ENCODE measurements around the gene OR1J2. TPM values are rescaled to one million over a fixed set of nuclear protein-coding genes. Genes with fewer than 3 reads are reported as not detected.

OR1J2 gene, protein sequence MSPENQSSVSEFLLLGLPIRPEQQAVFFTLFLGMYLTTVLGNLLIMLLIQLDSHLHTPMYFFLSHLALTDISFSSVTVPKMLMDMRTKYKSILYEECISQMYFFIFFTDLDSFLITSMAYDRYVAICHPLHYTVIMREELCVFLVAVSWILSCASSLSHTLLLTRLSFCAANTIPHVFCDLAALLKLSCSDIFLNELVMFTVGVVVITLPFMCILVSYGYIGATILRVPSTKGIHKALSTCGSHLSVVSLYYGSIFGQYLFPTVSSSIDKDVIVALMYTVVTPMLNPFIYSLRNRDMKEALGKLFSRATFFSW
- total RNA-seq = not detected

DNA sequence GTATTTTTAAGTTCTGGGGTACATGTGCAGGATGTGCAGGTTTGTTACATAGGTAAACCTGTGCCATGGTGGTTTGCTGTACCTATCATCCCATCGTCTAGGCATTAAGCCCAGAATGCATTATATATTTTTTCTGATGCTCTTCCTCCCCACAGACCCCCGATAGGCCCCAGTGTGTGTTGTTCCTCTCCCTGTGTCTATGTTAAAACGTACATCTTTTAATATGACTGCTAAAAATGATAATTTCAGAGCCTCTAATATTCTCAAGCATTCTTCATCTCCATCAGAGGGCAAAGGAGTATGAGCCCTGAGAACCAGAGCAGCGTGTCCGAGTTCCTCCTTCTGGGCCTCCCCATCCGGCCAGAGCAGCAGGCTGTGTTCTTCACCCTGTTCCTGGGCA lies at the start of gene OR1J2:
OR1J2 (plus strand) TSS at position 301 of the 400 bp plus-strand sequence; CDS start at position 301, 0 bp downstream.
- DNase-seq = no peak
- peaks cover 22% of the 10 kb centered on the region for H3K27me3 Mint-ChIP-seq (ENCODE audit: low read depth)
- no peaks in the 10 kb centered on the region for H3K9me3 Mint-ChIP-seq
- intact Hi-C loops (cut with micrococcal nuclease) = no loop called here
- no peaks in the 10 kb centered on the region for H3K4me1 Mint-ChIP-seq (ENCODE audit: low read depth)
- no peaks in the 10 kb centered on the region for H3K36me3 Mint-ChIP-seq (ENCODE audit: low read depth)
- no peak within 1 kb of the TSS for H3K27ac Mint-ChIP-seq
- CTCF ChIA-PET = interaction anchor here (2.4 kb wide), 1 partner anchor 12 kb away, joined by 6 read pairs; no protein-coding TSS in a partner anchor
- H3K4me3 Mint-ChIP-seq = no peak within 1 kb of the TSS

DNA sequence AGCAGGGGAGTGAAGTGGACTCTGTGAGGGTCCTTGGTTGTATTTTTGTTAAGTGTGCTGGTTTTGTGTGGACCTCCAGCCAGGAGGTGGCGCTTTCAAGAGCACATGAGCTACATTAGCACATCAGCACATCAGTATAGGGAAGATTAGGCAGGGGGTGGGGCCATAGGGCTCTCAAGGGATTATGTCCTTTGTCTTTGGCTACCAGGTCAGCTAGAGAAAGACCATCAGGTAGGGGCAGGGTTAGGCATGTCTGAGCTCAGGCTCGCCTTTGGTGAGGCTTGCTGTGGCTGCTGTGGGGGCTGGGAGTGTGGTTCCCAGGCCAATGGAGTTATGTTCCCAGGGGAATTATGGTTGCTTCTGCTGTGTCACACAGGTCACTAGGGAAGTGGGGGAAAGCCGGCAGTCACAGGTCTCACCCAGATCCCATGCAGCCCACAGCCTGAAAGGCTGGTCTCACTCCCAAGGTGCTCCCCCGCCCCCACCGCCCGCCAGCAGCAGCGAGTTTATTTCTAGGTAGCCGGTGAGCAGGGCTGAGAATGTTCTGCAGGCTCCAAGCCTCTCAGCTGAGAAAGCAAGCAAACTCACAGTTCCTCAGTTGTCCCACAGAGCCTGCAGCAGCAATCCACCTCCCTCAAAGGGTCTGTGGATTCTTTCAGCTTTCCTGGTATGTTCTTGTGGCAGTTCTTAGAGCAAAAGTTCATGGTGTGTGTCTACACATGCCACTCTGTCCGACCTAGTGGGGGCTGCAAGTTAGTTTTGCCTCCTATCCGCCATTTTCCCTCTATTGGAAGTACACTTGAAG lies 46.6 kb upstream of the OR1J2 start:
- Mint-ChIP-seq H3K27me3 (ENCODE audit: low read depth) (peaks cover 20% of the 10 kb centered on the region), H3K9me3 (no peaks in the 10 kb centered on the region), H3K36me3 (ENCODE audit: low read depth) (no peaks in the 10 kb centered on the region), H3K27ac (peak overlapping the region; percentile 68), H3K4me3 (peak overlapping the region; percentile 72), H3K4me1 (ENCODE audit: low read depth) (peaks cover 11% of the 10 kb centered on the region)
- CTCF ChIA-PET = interaction anchor here (0.6 to 4.3 kb wide), 7 partner anchors 33 to 351 kb away, joined by 3 to 57 read pairs (median 4); no protein-coding TSS in a partner anchor
- peak; percentile 32 for DNase-seq
- intact Hi-C loops (cut with micrococcal nuclease) = no loop called here

DNA sequence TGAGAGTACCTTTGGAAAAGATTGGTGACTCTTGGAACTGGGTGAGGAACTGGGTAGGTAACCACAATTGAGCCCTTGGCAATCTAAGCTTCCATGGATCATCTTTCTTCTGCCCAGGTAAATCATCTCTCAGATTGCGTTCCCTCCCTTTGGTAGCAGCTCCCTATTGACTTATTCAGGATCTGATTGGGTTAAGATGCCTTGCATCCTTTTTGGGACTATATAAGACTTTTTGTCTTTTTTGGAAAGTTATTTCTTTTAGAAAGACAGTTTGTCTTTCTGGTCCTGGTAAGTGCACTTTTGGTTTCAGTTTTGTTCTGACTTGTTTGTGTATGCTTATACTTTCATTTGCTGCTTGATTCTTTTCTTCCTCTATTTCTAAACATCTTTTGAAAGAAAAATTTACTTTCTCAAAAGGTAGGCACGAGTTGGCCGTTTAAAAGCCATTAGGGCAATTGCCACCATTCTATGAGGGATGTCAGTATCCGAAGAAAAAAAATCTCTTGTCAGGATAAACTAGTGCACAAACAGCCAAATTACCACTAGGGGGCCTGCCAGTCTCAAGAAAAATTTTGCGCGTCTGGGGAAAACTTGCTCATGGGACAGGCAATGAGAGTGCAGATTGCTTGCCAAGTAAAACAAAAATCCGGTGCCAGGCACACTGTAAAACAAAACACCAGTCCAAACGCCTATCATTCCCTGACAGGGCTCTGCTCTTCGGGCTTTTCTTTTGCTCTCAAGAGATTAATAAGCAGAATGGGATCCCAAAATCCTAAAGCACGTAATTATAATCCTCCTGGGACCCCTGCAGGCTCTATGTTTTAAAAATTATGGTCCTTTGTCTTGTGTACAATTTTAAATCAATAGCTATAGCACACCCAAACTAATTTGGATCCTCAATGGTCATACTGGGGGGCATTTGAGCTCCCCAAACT lies 45.7 kb upstream of the OR1J2 start:
- peaks cover 17% of the 10 kb centered on the region for H3K27me3 Mint-ChIP-seq (ENCODE audit: low read depth)
- CTCF ChIA-PET = interaction anchor here (0.6 to 4.3 kb wide), 11 partner anchors 11 to 627 kb away, joined by 3 to 57 read pairs (median 4); no protein-coding TSS in a partner anchor

GRCh38 chr9:122466456-122466855 lies 44.1 kb upstream of the OR1J2 start:
- H3K27me3 Mint-ChIP-seq (ENCODE audit: low read depth) = peaks cover 10% of the 10 kb centered on the region
- CTCF ChIA-PET = no interaction called here
- intact Hi-C loops (cut with micrococcal nuclease) = loop anchor here (5.0 kb wide), 1 partner anchor 339 kb away; no protein-coding TSS in a partner anchor
- H3K4me3 Mint-ChIP-seq = no peak overlapping the region
- no peaks in the 10 kb centered on the region for H3K36me3 Mint-ChIP-seq (ENCODE audit: low read depth)
- H3K27ac Mint-ChIP-seq = no peak overlapping the region
- no peak for DNase-seq
- H3K4me1 Mint-ChIP-seq (ENCODE audit: low read depth) = peaks cover 11% of the 10 kb centered on the region
- no peaks in the 10 kb centered on the region for H3K9me3 Mint-ChIP-seq

More for the DNA sequence above, 45.7 kb upstream of the OR1J2 start:
- peak; percentile 83 for DNase-seq
- Mint-ChIP-seq H3K36me3 (ENCODE audit: low read depth) (no peaks in the 10 kb centered on the region), H3K9me3 (no peaks in the 10 kb centered on the region), H3K27ac (peak overlapping the region; percentile 68), H3K4me3 (peak overlapping the region; percentile 72), H3K4me1 (ENCODE audit: low read depth) (peaks cover 11% of the 10 kb centered on the region)
- intact Hi-C loops (cut with micrococcal nuclease) = loop anchor here (1.0 to 5.0 kb wide), 5 partner anchors 338 to 885 kb away; no protein-coding TSS in a partner anchor

DNA sequence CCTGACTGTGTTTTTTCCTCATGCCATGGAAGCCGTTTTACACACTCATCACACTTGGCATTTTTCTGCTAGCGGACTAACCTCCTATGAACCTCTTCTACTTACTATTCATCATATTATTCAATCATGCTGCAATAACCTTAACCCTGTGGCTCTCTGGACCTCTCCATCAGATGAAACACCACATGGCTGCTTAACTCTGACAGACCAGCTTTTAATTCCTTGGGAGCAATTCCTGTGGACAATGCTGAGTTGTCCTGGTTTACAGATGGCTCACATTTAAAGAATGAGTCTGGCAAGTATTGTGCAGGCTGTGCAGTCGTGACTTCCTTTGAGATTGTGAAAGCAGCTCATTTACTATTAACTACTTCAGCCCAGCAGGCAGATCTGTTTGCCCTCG lies 41.9 kb upstream of the OR1J2 start:
- Mint-ChIP-seq H3K27me3 (ENCODE audit: low read depth) (peaks cover under 1% of the 10 kb centered on the region), H3K36me3 (ENCODE audit: low read depth) (no peaks in the 10 kb centered on the region), H3K4me3 (no peak overlapping the region), H3K4me1 (ENCODE audit: low read depth) (peaks cover 10% of the 10 kb centered on the region), H3K9me3 (no peaks in the 10 kb centered on the region), H3K27ac (no peak overlapping the region)
- CTCF ChIA-PET = no interaction called here
- DNase-seq = no peak
- intact Hi-C loops (cut with micrococcal nuclease) = loop anchor here (5.0 kb wide), 1 partner anchor 341 kb away; no protein-coding TSS in a partner anchor

GRCh38 chr9:122474561-122474960 lies 36.0 kb upstream of the OR1J2 start:
- no peak overlapping the region for H3K4me3 Mint-ChIP-seq
- no peak overlapping the region for H3K27ac Mint-ChIP-seq
- peaks cover 19% of the 10 kb centered on the region for H3K27me3 Mint-ChIP-seq (ENCODE audit: low read depth)
- no peaks in the 10 kb centered on the region for H3K4me1 Mint-ChIP-seq (ENCODE audit: low read depth)
- CTCF ChIA-PET = interaction anchor here (1.9 kb wide), 1 partner anchor 334 kb away, joined by 4 read pairs; no protein-coding TSS in a partner anchor
- no peaks in the 10 kb centered on the region for H3K9me3 Mint-ChIP-seq
- H3K36me3 Mint-ChIP-seq (ENCODE audit: low read depth) = no peaks in the 10 kb centered on the region
- intact Hi-C loops (cut with micrococcal nuclease) = no loop called here
- DNase-seq = no peak

DNA sequence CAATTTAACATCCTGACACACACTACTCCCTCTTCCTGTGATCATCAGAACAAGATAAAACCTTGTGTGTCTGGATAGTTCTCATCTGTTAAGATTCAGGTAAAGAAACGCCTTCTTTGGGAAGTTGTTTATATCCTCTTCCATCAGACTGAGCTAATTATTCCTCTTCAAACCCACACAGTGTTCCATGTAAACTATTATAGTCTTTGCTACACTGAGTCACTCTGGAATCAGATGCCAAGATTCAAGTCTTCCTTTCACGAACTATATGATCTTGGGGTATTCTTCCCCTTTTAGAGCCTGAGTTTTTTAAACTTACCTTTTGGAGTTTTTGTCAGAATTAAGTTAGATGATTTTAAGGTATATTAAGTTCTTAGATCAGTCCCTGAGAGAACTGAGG lies 34.9 kb upstream of the OR1J2 start:
- CTCF ChIA-PET = interaction anchor here (1.9 kb wide), 1 partner anchor 333 kb away, joined by 4 read pairs; no protein-coding TSS in a partner anchor
- no peak overlapping the region for H3K27ac Mint-ChIP-seq
- H3K36me3 Mint-ChIP-seq (ENCODE audit: low read depth) = no peaks in the 10 kb centered on the region

GRCh38 chr9:122477346-122477745 lies 33.3 kb upstream of the OR1J2 start:
- CTCF ChIA-PET = no interaction called here
- peaks cover 23% of the 10 kb centered on the region for H3K27me3 Mint-ChIP-seq (ENCODE audit: low read depth)
- no peak overlapping the region for H3K27ac Mint-ChIP-seq

More for the DNA sequence above, 34.9 kb upstream of the OR1J2 start:
- no peaks in the 10 kb centered on the region for H3K4me1 Mint-ChIP-seq (ENCODE audit: low read depth)
- peaks cover 19% of the 10 kb centered on the region for H3K27me3 Mint-ChIP-seq (ENCODE audit: low read depth)
- no peak overlapping the region for H3K4me3 Mint-ChIP-seq
- intact Hi-C loops (cut with micrococcal nuclease) = no loop called here
- H3K9me3 Mint-ChIP-seq = no peaks in the 10 kb centered on the region
- DNase-seq = no peak

DNA sequence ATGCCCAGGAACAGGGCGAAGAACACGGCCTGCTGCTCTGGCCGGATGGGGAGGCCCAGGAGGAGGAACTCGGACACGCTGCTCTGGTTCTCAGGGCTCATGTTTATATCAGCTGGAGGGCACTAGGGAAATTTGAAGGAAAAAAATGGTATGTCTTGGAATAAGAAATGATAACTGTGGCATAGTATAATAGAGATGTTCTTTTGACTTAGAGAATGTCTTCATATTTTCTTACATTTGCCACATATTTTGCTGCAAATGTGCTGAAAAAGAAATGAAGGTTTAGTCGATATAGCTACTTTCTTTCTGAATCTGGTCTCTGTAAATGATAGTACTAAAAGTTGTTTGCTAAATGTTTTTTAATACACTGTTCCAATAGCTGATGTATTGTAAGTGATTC lies 32.8 kb upstream of the OR1J2 start, which contains the start of gene OR1J1:
OR1J1 (minus strand) TSS at position 101 of the 400 bp plus-strand sequence; CDS start at position 101, 0 bp downstream.
- intact Hi-C loops (cut with micrococcal nuclease) = no loop called here
- Mint-ChIP-seq H3K27ac (no peak within 1 kb of the TSS), H3K9me3 (no peaks in the 10 kb centered on the region), H3K4me1 (ENCODE audit: low read depth) (no peaks in the 10 kb centered on the region), H3K36me3 (ENCODE audit: low read depth) (no peaks in the 10 kb centered on the region), H3K27me3 (ENCODE audit: low read depth) (peaks cover 23% of the 10 kb centered on the region), H3K4me3 (no peak within 1 kb of the TSS)
- CTCF ChIA-PET = interaction anchor here (0.7 kb wide), 1 partner anchor 9 kb away, joined by 3 read pairs; no protein-coding TSS in a partner anchor
- DNase-seq = no peak

More at GRCh38 chr9:122477346-122477745, 33.3 kb upstream of the OR1J2 start:
- H3K4me1 Mint-ChIP-seq (ENCODE audit: low read depth) = no peaks in the 10 kb centered on the region
- H3K36me3 Mint-ChIP-seq (ENCODE audit: low read depth) = no peaks in the 10 kb centered on the region
- intact Hi-C loops (cut with micrococcal nuclease) = no loop called here
- H3K9me3 Mint-ChIP-seq = no peaks in the 10 kb centered on the region
- no peak overlapping the region for H3K4me3 Mint-ChIP-seq
- no peak for DNase-seq

DNA sequence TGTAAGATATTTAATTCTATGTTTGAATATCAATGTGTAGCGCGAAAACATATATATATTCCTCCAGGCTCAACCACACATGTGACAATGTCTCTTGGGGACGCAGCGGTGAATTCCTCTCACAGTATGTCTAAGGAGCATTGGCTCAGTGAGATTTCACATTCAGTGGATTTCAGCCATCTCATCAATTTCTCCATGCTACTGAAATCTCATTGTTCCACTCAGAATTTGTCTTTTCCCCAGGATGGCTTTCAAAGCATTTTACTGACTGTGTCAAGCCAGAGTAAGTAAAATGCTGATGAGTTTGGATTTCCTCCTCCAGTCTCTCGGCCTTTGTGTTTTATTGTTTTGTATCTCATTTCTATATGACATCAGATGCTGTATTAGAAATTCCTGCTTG lies 31.5 kb upstream of the OR1J2 start:
- Mint-ChIP-seq H3K9me3 (no peaks in the 10 kb centered on the region), H3K36me3 (ENCODE audit: low read depth) (no peaks in the 10 kb centered on the region), H3K27ac (no peak overlapping the region), H3K27me3 (ENCODE audit: low read depth) (peaks cover 23% of the 10 kb centered on the region), H3K4me3 (no peak overlapping the region), H3K4me1 (ENCODE audit: low read depth) (no peaks in the 10 kb centered on the region)
- intact Hi-C loops (cut with micrococcal nuclease) = no loop called here
- DNase-seq = no peak
- CTCF ChIA-PET = interaction anchor here (1.4 kb wide), 1 partner anchor 20 kb away, joined by 4 read pairs; no protein-coding TSS in a partner anchor

- intact Hi-C loops (cut with micrococcal nuclease) = loop anchor here (1.0 to 10.0 kb wide), 2 partner anchors 311 to 496 kb away; no protein-coding TSS in a partner anchor
- no peak overlapping the region for H3K27ac Mint-ChIP-seq
- H3K4me1 Mint-ChIP-seq (ENCODE audit: low read depth) = no peaks in the 10 kb centered on the region
- peak; percentile 38 for DNase-seq
- no peaks in the 10 kb centered on the region for H3K36me3 Mint-ChIP-seq (ENCODE audit: low read depth)
- CTCF ChIA-PET = interaction anchor here (0.6 to 1.8 kb wide), 15 partner anchors 9 to 400 kb away, joined by 3 to 18 read pairs (median 4); partner anchors contain the start of genes OR1J2 and OR1N1
- H3K27me3 Mint-ChIP-seq (ENCODE audit: low read depth) = peaks cover 16% of the 10 kb centered on the region
- peaks cover 4% of the 10 kb centered on the region for H3K9me3 Mint-ChIP-seq
- no peak overlapping the region for H3K4me3 Mint-ChIP-seq
These were observed 11.7 kb upstream of the OR1J2 start for GRCh38 chr9:122498883-122499288.
